ENCODE measurements around the gene CISH. TPM values are rescaled to one million over a fixed set of nuclear protein-coding genes. Genes with fewer than 3 reads are reported as not detected.
A peak's percentile ranks its signal among the peaks of the same experiment; 100 is the strongest.

CISH gene
- total RNA-seq, 2 donors from 2014 or later = 28.3 to 63.4 TPM

DNA sequence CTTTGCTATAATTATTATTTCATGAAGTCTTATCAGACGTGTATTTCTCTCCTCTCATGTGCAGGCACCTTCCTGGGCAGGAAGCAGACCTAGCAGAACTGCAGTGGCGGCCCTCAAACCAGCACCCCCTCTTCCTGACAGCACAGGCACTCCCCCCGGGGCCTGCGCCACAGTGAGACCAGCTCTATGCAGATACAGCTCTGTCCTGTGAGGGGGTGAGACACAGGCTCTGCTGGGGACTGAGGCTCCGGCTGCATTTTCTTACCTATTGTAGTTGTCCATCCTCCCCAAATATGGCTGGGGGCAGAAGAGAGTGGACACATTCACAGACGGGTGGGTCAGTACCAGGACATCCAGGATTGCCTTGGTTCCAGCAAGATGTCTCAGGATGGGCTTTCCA, 5.0 kb downstream of the CISH start:
- H3K9me3 ChIP-seq (ENCODE audit: control insufficient read depth, low read length, poor library complexity, severe bottlenecking) = no peaks in the 10 kb centered on the region
- Mint-ChIP-seq H3K27me3 (no peaks in the 10 kb centered on the region), H3K4me1 (peaks cover 69% of the 10 kb centered on the region), H3K4me3 (peak overlapping the region; percentile 98), H3K36me3 (ENCODE audit: low read depth) (peaks cover 41% of the 10 kb centered on the region), H3K27ac (peak overlapping the region; percentile 98)
- DNase-seq = no peak
- no peak for ATAC-seq

- H3K27ac Mint-ChIP-seq = peak overlapping the region; percentile 98
- no peak for DNase-seq
- H3K36me3 Mint-ChIP-seq (ENCODE audit: low read depth) = peaks cover 38% of the 10 kb centered on the region
- peak overlapping the region; percentile 98 for H3K4me3 Mint-ChIP-seq
- peaks cover 75% of the 10 kb centered on the region for H3K4me1 Mint-ChIP-seq
- H3K9me3 ChIP-seq (ENCODE audit: control insufficient read depth, low read length, poor library complexity, severe bottlenecking) = no peaks in the 10 kb centered on the region
- ATAC-seq = no peak
- no peaks in the 10 kb centered on the region for H3K27me3 Mint-ChIP-seq
Measured at GRCh38 chr3:50605901-50606326, 5.7 kb downstream of the CISH start.

DNA sequence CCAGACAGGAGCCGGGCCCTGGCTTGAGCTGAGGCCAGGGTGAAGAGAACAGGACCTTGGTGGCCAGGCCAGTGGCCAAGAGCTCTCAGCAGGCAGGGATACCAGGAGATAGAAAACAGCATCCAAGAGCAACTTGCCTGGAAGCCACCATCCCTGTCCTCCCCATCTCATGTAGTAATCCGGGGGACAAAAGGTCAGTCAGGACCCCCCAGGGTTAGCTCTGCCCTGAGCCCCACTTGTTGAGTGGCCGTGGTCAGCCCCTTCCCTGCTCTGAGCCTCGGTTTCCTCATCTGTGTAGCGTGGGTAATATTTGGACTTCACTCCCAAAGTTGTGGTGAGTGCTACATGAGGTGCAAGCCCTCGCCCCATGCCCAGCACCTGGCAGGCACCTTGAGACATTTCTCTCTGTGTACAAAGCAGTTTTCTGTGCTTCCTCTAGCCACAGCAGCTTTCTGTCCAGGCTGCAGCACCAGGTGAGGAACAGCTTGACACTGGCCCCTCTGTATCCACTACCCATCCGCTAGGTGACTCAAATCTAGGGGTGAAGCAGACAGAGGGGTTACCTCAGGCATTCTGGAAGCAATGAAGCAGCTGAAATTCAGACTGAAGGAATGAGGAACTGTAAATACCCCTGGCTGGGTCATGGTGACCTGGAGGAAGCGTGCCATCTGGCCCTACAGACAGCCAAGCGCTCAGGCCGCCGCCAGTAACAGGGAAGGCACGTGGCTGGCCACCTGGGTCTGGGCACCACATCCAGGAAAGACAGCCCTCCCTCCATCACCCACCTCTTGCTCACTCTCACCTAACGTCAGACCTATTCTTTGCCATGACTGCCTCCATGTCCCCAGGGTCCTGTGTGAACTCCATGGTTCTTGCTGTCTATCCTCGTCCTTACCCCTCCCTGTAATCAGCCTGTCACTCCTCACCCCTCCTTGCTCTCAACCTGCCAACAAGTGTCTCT, 6.7 kb downstream of the CISH start:
- Mint-ChIP-seq H3K36me3 (ENCODE audit: low read depth) (peaks cover 34% of the 10 kb centered on the region), H3K4me1 (peaks cover 78% of the 10 kb centered on the region), H3K27me3 (no peaks in the 10 kb centered on the region), H3K4me3 (peak overlapping the region; percentile 98), H3K27ac (peak overlapping the region; percentile 98)
- no peaks in the 10 kb centered on the region for H3K9me3 ChIP-seq (ENCODE audit: control insufficient read depth, low read length, poor library complexity, severe bottlenecking)
- ATAC-seq = no peak
- DNase-seq = no peak

DNA sequence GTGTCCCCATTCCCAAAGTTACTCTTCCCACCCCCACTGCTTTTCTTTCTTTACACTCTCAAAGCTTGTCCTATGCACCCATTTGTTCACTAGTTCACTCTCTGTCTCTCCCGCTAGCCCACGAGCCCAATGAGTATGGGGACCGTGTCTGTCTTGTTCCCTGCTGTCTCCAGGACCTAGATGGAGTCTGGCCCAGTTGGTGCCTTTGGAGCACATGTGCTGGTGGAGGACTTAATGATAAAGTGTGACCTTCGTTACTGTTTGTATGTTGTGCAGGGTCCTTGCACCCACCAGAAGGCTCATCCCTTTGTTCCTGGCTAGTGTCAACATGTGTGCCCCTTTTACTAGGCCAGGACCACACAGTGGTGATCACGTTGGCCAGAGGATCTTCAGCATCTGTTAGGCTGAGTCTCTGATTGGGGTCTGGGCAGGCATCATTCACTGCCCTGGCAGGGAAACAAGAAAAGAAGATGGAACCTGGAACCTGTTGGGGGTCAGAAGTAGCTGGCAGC, 7.4 kb downstream of the CISH start:
- H3K27ac Mint-ChIP-seq = peak overlapping the region; percentile 98
- peak overlapping the region; percentile 98 for H3K4me3 Mint-ChIP-seq
- DNase-seq (no peak), ATAC-seq (no peak)
- H3K9me3 ChIP-seq (ENCODE audit: control insufficient read depth, low read length, poor library complexity, severe bottlenecking) = no peaks in the 10 kb centered on the region
- H3K27me3 Mint-ChIP-seq = no peaks in the 10 kb centered on the region
- H3K36me3 Mint-ChIP-seq (ENCODE audit: low read depth) = peaks cover 30% of the 10 kb centered on the region
- peaks cover 81% of the 10 kb centered on the region for H3K4me1 Mint-ChIP-seq

DNA sequence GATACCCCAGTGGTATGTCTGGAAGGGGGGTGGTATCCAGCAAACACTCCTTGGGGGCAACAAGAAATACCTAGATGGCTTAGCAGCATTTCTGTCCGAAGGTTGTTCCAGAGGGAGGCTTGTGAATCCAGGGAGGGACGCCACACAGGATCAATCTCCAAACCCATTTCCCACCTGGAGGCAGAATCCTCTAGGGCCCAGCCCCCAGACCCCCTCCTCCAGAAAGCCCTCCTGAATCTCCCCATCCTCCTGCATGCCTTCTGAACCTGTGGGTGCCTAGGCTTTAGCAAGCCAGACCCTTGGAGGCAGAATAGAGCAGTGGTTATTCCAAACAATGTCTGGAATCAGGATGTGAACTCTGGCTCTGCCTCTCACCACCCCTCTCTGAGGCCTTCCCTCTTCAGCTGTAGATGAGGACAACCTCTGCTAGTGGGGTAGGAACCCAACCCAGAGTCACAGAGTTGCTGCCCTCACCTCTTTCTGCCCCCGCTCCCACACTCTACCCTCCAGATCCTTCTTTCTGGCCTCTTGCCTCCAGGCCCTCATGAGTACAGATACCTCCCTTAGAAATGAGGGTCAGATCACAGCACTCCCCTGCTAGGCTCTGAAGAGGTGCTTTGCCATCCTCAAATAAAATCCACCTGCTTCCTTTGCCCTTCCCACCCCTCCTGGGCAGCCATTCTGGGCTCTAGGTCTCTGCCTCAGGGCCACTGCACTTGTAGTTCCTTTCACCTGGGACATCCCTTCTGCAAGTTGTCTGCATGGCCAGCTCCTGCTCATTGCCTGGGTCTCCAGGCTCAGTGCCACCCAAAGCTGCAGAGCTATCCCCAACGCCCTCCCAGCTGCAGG, 8.1 kb downstream of the CISH start:
- H3K4me1 Mint-ChIP-seq = peaks cover 76% of the 10 kb centered on the region
- H3K4me3 Mint-ChIP-seq = peak overlapping the region; percentile 98
- DNase-seq (no peak), ATAC-seq (no peak)
- H3K27me3 Mint-ChIP-seq = no peaks in the 10 kb centered on the region
- peaks cover 25% of the 10 kb centered on the region for H3K36me3 Mint-ChIP-seq (ENCODE audit: low read depth)
- no peaks in the 10 kb centered on the region for H3K9me3 ChIP-seq (ENCODE audit: control insufficient read depth, low read length, poor library complexity, severe bottlenecking)
- H3K27ac Mint-ChIP-seq = peak overlapping the region; percentile 98

GRCh38 chr3:50602595-50603191, 8.9 kb downstream of the CISH start:
- Mint-ChIP-seq H3K4me3 (peak overlapping the region; percentile 88), H3K27ac (peak overlapping the region; percentile 98), H3K4me1 (peaks cover 71% of the 10 kb centered on the region), H3K27me3 (no peaks in the 10 kb centered on the region), H3K36me3 (ENCODE audit: low read depth) (peaks cover 20% of the 10 kb centered on the region)
- DNase-seq (no peak), ATAC-seq (peak; percentile 2)
- no peaks in the 10 kb centered on the region for H3K9me3 ChIP-seq (ENCODE audit: control insufficient read depth, low read length, poor library complexity, severe bottlenecking)

DNA sequence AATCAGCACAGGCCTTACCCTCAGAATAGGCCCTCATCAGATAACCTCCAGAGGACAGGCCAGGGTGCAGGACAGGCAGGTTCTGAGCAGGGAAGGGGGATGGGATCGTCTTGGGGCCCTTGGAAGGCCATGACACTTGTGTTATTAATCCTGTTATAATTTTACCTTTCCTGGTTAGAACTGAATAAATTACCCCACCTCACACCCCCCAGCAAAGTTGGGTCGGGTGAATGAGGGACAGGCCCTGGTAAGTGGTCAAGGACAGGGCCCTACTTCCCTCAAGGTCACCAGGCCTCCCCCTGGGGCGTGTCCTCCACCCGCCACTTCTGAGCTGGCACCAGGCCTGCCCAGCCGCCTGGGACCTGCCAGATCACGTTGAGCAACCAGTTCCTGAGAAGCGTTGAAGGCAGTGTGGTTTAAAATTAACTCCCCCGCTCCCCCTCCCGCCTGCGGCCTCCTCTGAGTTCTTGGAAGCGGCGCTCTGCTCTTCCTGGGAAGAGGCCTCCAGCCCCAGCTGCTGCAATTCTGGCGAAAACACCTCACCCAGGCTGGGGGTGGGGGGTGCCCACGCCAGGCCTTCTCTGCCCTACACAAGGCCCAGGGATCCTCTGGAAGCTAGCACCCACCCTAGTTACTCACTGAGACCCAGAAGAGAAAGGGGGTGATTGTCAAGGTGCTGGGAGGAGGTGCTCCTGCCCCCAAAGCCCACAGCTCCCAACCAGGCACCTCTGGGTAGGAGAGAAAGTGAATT, 10.6 kb downstream of the CISH start:
- peak overlapping the region; percentile 88 for H3K4me3 Mint-ChIP-seq
- no peaks in the 10 kb centered on the region for H3K27me3 Mint-ChIP-seq
- DNase-seq (peak; percentile 34 to 45 (median 43)), ATAC-seq (peak; percentile 83)
- peak overlapping the region; percentile 98 for H3K27ac Mint-ChIP-seq
- H3K4me1 Mint-ChIP-seq = peaks cover 65% of the 10 kb centered on the region
- no peaks in the 10 kb centered on the region for H3K9me3 ChIP-seq (ENCODE audit: control insufficient read depth, low read length, poor library complexity, severe bottlenecking)
- peaks cover 18% of the 10 kb centered on the region for H3K36me3 Mint-ChIP-seq (ENCODE audit: low read depth)

- H3K27me3 Mint-ChIP-seq = no peaks in the 10 kb centered on the region
- DNase-seq = no peak
- H3K4me3 Mint-ChIP-seq = peak overlapping the region; percentile 67
- H3K4me1 Mint-ChIP-seq = peaks cover 61% of the 10 kb centered on the region
- H3K27ac Mint-ChIP-seq = peak overlapping the region; percentile 98
- ATAC-seq = no peak
- peaks cover 12% of the 10 kb centered on the region for H3K36me3 Mint-ChIP-seq (ENCODE audit: low read depth)
- no peaks in the 10 kb centered on the region for H3K9me3 ChIP-seq (ENCODE audit: control insufficient read depth, low read length, poor library complexity, severe bottlenecking)
Measured at GRCh38 chr3:50600141-50600753, 11.3 kb downstream of the CISH start.

DNA sequence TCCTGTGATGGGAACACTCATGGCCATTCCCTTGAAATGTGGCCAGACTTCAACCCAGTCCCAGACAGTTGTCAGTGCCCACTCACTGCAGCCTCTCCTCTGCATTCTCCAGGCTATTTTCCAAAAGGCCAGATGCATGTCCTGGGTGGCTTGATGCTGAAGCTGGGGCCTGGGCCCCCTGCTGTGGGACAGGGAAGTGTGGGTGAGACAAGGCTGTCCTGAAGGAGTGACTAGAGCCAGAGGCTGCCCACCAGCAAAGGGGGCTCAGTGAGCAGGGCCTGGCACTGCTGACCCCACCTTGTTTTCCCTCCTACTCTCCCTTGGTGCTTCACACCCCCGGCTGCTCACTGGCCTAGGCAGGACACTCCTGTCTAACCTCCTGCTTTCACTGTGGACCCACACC, 11.9 kb downstream of the CISH start:
- Mint-ChIP-seq H3K36me3 (ENCODE audit: low read depth) (peaks cover 11% of the 10 kb centered on the region), H3K4me3 (peak overlapping the region; percentile 67), H3K27ac (peak overlapping the region; percentile 98), H3K27me3 (no peaks in the 10 kb centered on the region), H3K4me1 (peaks cover 59% of the 10 kb centered on the region)
- no peak for DNase-seq
- H3K9me3 ChIP-seq (ENCODE audit: control insufficient read depth, low read length, poor library complexity, severe bottlenecking) = no peaks in the 10 kb centered on the region
- no peak for ATAC-seq

DNA sequence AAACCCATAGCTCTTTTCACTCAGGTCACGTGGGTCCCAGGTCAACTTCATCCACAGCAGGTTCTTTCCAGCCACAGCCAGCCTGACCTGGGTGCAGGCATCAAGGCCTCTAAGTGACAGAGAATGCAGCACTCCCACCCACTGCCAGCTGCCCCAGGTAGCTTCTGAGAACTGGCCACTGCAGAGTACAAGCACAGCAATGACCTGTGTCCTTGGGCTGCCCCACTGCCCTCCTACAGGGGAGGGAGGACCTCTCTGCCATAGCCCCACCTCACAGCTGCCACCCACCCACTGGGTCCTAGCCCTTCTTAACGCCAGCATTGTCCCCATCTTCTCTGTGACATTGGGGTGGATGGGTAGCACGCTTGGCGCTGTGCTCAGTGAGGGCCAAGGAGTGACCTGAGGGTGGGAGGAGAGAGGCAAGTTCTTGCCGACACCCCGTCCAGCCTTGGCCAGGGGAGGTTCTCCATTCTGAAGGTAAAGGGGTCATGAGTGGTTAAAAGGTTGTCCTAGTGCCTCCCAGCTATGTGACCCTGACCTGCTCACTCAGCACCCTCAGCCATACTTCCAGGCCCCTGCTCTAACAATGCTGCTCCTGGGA, 12.4 kb downstream of the CISH start:
- H3K36me3 Mint-ChIP-seq (ENCODE audit: low read depth) = peaks cover 10% of the 10 kb centered on the region
- peaks cover 54% of the 10 kb centered on the region for H3K4me1 Mint-ChIP-seq
- DNase-seq (no peak), ATAC-seq (no peak)
- peak overlapping the region; percentile 98 for H3K27ac Mint-ChIP-seq
- H3K4me3 Mint-ChIP-seq = peak overlapping the region; percentile 67
- no peaks in the 10 kb centered on the region for H3K9me3 ChIP-seq (ENCODE audit: control insufficient read depth, low read length, poor library complexity, severe bottlenecking)
- H3K27me3 Mint-ChIP-seq = no peaks in the 10 kb centered on the region

GRCh38 chr3:50594253-50594785, 17.3 kb downstream of the CISH start:
- no peaks in the 10 kb centered on the region for H3K9me3 ChIP-seq (ENCODE audit: control insufficient read depth, low read length, poor library complexity, severe bottlenecking)
- peak overlapping the region; percentile 91 for H3K27ac Mint-ChIP-seq
- no peaks in the 10 kb centered on the region for H3K36me3 Mint-ChIP-seq (ENCODE audit: low read depth)
- DNase-seq (no peak), ATAC-seq (no peak)
- no peaks in the 10 kb centered on the region for H3K27me3 Mint-ChIP-seq
- no peak overlapping the region for H3K4me3 Mint-ChIP-seq
- H3K4me1 Mint-ChIP-seq = peaks cover 36% of the 10 kb centered on the region
